GM12874 (cell line): Measurements from ENCODE around the gene CAPS.

Experiments used
- CTCF ChIP-seq: IDR thresholded peaks from 2 replicates; pipeline ENCODE4 v1.5.1; 2011; ENCODE audit warnings: low read depth, mild to moderate bottlenecking, control low read depth, low read length, moderate library complexity; ENCODE audit not compliant: insufficient read depth

The CAPS gene

DNA sequence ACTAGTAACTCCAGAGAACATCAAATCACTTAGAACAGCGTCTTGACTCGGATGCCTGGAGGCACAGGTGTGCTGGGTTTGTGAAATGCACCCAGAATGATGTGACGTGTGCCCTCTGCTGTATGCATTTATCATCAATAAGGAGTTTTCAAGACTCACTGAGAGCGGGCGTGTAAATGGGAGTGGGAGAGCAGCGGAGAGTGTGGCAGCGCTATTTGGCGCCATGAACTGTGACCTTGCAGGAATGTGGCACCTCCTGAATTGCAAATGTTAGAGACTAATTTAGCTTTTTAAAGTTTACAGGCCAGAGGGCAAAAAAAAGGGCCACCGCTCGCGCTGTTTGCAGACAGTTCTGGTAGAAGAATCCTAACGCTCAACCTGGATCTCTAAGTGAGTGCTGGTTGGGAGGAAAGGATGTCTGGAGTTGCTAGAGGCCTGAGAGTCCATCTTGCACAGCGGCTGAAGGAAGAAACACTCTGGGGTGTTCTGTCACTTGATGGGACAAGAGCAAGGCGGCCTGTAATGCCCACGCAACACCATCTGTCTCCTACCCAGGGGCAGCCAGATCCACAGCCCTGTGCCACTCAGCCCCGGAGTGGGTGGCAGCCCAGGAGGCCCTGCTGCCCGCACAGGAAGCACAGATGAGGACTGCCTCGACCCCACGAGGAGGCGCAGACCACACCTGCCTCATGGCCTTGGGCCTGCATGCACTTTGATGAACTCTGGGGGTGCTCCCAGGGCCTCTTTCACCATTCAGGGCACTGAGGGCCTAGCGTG, 44.2 kb downstream of the CAPS start:
- TF ChIP-seq CTCF = no peak

DNA sequence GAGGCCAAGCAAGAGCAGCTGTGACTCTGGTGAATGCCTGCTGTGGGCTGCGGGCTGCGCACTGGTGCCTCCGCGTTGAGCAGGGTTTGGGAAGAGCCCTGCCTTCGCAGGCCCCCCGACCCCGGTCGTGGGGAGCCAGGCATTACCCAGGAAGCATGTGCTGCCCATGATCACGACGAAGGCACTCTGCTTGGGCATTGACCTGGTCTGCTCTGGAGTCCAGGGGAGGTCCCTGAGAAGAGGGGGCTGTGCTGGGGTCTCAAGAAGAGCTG, 44.7 kb downstream of the CAPS start:
- TF ChIP-seq CTCF = no peak

- no peak for TF ChIP-seq CTCF
These were observed 45.4 kb downstream of the CAPS start for GRCh38 chr19:5959260-5960004.

- no peak for TF ChIP-seq CTCF
These were observed 46.2 kb downstream of the CAPS start for GRCh38 chr19:5960005-5961001.

DNA sequence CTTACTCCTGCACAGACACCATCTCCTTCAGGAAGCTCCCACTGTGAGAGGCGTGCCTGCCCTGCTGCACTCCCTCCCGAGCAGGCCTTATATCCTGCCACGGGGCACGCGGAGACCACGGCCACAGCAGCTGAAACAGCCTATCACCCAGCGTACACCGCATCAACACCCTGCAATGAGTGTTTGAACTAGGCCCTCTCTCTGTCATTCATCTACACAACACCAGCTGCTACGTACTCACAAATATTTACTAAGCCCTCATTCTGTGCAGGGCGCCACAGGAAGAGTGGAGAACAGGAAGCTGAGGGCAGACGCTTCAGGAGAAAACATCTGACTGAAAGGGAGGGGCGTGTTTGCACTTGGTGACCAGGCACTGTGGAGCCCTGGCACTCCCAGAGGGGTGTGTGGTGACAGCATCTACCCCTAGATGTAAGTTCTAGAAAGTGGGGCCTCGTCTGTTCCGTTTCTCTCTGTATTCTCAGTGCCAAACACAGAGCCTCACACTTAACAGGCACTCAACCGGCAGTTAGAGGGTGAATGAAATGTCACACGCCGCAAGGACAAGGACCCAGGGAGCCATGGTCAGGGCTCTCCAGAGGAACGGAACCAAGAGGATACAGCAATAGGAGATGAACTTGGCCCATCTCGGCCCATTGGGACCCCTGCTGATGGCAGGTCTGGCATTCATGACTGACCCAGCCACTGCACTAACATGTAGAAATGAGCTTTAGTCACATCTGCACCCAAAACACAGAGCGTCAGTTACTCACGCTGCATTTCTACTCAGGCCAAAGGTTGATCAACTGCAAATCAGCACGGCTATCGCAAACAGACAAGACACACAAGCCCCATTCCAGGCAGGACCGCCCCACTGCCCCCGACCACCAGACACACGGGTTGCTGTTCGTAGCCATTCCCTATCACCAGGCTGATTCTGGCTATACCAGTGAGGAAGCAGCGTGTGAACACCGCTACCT, 48.2 kb downstream of the CAPS start:
- no peak for TF ChIP-seq CTCF

DNA sequence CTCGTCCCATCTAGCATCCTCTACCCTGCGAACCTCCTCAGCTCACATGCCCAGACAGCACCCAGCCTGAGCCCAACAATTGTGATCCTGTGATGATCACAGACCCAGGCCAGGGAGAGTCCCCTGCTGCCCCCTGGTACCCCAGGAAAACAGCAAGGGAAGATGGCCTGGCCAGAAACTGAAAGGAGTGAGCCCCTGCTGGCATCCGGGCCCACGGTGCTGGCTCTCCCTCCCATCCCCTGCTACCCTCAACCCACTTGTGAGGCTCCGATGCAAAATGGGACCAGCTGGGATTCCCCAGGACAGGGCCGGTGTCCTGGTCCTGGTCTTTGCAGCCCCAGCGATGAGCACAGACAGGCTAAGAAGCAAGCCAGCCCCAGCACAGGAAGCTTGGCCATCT, 49.8 kb downstream of the CAPS start:
- TF ChIP-seq CTCF = no peak
